ENCODE measurements around the gene SVOP. TPM values are rescaled to one million over a fixed set of nuclear protein-coding genes. Genes with fewer than 3 reads are reported as not detected.
"Not testable (repeated sequence)": the region's sequence is repeated elsewhere in the genome, so short reads cannot be mapped to it uniquely, and the experiment has no call there.

SVOP gene
- 1.9 TPM for total RNA-seq
- long read RNA-seq, partial matches to known transcripts: 0 of 9 reads
- long read RNA-seq, other reads (novel, unspliced or antisense): 9 of 9 reads

GRCh38 chr12:109020796-109021380, at the start of gene SVOP:
Gene SVOP (minus strand): TSS chr12:109021068. CDS start chr12:109020868, 200 bp downstream.
- peak; percentile 98 for ATAC-seq
- intact Hi-C loops (cut with micrococcal nuclease): no loop called here
- DNase-seq: peak; percentile 89

- ATAC-seq: no peak
- intact Hi-C loops (cut with micrococcal nuclease): no loop called here
- DNase-seq: no peak
Observed at GRCh38 chr12:109069307-109070271, 48.7 kb upstream of the SVOP start.

GRCh38 chr12:109065853-109066193, 45.0 kb upstream of the SVOP start:
- intact Hi-C loops (cut with micrococcal nuclease): no loop called here
- ATAC-seq (no peak), DNase-seq (no peak)

- intact Hi-C loops (cut with micrococcal nuclease): no loop called here
- ATAC-seq: no peak
Observed at GRCh38 chr12:109065154-109065852, 44.4 kb upstream of the SVOP start.

GRCh38 chr12:109064143-109064542, 43.3 kb upstream of the SVOP start:
- intact Hi-C loops (cut with micrococcal nuclease): no loop called here
- no peak for ATAC-seq

More at GRCh38 chr12:109065154-109065852, 44.4 kb upstream of the SVOP start:
- no peak for DNase-seq

GRCh38 chr12:109058773-109059172, 37.9 kb upstream of the SVOP start:
- intact Hi-C loops (cut with micrococcal nuclease): no loop called here
- ATAC-seq: no peak

More at GRCh38 chr12:109064143-109064542, 43.3 kb upstream of the SVOP start:
- no peak for DNase-seq

GRCh38 chr12:109057376-109057775, 36.5 kb upstream of the SVOP start:
- ATAC-seq (no peak), DNase-seq (no peak)
- intact Hi-C loops (cut with micrococcal nuclease): no loop called here

More at GRCh38 chr12:109058773-109059172, 37.9 kb upstream of the SVOP start:
- no peak for DNase-seq

GRCh38 chr12:109056891-109057290, 36.0 kb upstream of the SVOP start:
- DNase-seq: no peak
- intact Hi-C loops (cut with micrococcal nuclease): no loop called here
- ATAC-seq: no peak

GRCh38 chr12:109054520-109054919, 33.7 kb upstream of the SVOP start:
- ATAC-seq (no peak), DNase-seq (no peak)
- intact Hi-C loops (cut with micrococcal nuclease): no loop called here

- intact Hi-C loops (cut with micrococcal nuclease); ATAC-seq; DNase-seq: not testable (repeated sequence)
Observed at GRCh38 chr12:109054124-109054513, 33.3 kb upstream of the SVOP start.

- DNase-seq (no peak), ATAC-seq (no peak)
- intact Hi-C loops (cut with micrococcal nuclease): no loop called here
Observed at GRCh38 chr12:109053382-109054123, 32.7 kb upstream of the SVOP start.

- ATAC-seq: peak; percentile 98
- intact Hi-C loops (cut with micrococcal nuclease): no loop called here
- DNase-seq: peak; percentile 86
Observed at GRCh38 chr12:109052414-109053323, 31.8 kb upstream of the SVOP start, which contains the start of gene USP30. Gene USP30 (plus strand): TSS chr12:109052576. CDS start chr12:109052679, 103 bp downstream.

- intact Hi-C loops (cut with micrococcal nuclease): no loop called here
- DNase-seq (no peak), ATAC-seq (peak; percentile 32)
Observed at GRCh38 chr12:109052097-109052413, 31.2 kb upstream of the SVOP start.

GRCh38 chr12:109049794-109050193, 28.9 kb upstream of the SVOP start:
- ATAC-seq; intact Hi-C loops (cut with micrococcal nuclease); DNase-seq: not testable (repeated sequence)

- intact Hi-C loops (cut with micrococcal nuclease); ATAC-seq; DNase-seq: not testable (repeated sequence)
Observed at GRCh38 chr12:109048706-109049105, 27.8 kb upstream of the SVOP start.

- ATAC-seq (no peak), DNase-seq (no peak)
- intact Hi-C loops (cut with micrococcal nuclease): no loop called here
Observed at GRCh38 chr12:109047081-109047805, 26.4 kb upstream of the SVOP start.

GRCh38 chr12:109044241-109044640, 23.4 kb upstream of the SVOP start:
- no peak for DNase-seq
- intact Hi-C loops (cut with micrococcal nuclease): no loop called here
- ATAC-seq: no peak

All from left ventricle myocardium superior (tissue), 1 donor.